ENCODE results near the gene ZIC4.

The ZIC4 gene

DNA sequence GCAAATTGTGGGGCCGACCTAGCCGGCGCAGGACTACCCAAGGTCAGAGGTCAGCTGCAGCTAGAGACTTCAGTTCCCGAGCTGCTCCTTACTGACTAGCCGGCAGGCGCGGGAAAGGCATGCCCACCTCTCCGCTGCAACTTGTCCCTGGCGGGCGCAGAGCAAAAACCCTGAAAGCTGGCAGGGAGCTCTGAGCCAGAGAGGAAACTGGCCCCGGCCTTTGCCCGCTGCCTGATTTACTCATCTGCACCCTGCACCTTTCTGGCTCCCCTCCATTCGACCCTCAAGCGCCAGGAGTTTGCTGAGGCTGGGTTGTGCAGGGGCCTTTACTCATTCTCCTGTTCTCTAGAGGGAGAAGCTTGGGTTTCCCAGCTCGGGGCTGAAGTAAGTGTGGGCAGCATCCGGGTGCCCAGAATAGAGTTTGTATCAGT is 1.5 kb downstream of the ZIC4 start:
- no peak for DNase-seq

- no peak for DNase-seq
Measured at GRCh38 chr3:147404000-147404799, 2.1 kb downstream of the ZIC4 start.

DNA sequence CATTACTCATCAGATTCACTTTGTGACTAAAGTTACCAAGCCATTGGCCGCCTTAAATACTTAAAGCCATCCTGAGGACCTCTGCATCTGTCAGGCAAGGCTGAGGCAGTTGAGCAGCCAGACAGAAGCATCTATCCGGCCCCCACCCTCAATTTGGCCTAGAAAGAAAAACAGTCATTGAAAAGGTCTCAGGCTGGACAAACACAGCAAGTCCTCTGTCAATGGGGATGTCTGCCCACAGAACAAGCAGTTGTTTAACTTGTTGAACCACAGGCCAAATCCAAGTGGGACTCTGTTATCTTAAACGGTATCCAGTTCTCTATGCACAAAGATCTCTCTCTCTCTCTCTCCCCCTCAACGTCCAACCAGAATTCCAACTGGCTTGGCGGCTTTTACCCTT is 2.8 kb downstream of the ZIC4 start:
- no peak for DNase-seq

DNA sequence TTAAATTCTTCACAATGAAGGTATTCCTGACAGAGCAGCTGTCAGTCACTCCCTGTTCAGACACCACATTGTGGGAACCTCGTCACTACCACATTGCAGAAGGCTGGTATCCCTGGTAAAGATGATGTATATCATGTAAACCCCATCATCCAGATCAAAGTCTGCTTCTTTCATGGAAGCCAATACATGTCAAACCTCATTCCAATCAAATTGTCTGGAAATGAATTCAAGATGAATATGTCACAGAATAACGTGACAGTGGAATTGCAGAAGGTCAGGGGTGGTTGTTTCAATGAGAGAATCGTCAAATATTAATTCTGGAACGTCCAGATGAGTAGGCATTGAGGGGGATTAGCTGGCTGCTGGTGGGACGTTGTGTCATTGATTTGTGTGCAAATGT is 4.2 kb downstream of the ZIC4 start:
- DNase-seq, result no peak

DNA sequence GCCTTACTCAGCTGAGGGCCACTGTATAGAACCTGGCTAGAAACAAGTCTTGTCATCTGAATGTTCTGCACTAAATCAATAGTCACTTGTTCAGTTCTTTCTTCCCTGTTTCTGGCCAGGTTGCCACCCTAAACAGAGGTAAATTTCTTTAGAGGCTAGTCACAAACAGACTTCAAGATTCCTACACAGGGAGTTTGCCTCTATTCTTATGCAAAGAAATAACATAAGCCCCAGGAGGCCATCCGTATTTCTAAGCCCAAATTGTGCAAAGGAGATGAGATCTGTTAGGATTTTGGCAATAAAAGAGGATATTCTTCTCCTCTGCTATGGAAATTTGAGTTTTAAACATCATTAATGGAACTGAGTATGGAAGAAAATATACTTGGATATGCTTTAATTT is 4.9 kb downstream of the ZIC4 start:
- no peak for DNase-seq

DNA sequence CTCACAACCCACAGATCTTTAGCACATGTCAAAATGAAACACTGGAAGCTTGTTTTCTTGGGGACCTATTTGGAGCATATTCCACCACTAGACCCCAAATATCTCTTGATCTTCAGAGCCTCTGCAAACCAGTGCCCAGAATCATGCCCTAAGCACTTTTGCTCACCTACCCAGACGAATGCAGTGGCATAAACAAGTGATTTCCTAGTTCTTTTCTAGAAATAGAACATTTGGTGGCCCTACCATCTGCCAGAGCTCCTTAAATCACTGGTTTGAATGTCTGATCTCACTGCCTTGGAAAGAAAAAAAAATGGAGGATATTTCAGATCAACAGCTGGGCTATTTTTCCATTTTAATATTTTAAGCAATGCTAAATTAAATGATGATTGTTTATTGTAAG is 5.3 kb downstream of the ZIC4 start:
- DNase-seq, result no peak

GRCh38 chr3:147400111-147400510 is 6.2 kb downstream of the ZIC4 start:
- no peak for DNase-seq

DNA sequence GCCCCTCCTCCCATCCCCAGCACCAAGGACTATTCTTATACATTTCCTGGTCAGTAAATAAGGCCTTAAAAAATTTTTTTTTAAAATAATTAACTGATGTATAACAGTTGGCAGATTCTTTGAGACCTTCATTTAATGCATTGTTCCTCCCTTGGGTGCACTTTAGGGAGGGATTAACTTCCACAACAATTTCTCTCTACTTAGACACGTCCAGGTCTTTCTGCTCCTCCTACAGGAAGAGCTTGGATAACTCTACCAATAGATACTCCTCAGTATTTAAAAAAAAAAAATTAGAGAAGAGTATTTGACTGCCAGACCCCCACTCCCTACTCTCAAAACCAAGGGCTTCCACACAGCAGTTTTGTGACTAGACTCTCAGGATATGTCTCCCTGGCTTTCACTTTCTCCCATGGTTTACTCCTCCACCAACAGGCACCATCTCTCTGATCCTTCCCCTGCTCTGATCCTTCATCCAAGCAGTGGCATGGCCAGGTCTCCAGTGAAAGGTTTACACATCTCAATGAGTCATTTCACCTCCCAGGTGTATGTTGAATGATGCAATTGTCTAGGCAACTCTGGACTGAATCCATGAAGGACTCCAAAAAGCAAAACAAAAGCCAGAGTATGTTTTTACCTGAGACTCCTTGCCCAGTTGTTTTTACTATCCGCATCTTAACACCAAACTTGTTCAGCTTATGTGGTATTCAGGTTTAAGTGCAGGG is 7.4 kb downstream of the ZIC4 start:
- no peak for DNase-seq

DNA sequence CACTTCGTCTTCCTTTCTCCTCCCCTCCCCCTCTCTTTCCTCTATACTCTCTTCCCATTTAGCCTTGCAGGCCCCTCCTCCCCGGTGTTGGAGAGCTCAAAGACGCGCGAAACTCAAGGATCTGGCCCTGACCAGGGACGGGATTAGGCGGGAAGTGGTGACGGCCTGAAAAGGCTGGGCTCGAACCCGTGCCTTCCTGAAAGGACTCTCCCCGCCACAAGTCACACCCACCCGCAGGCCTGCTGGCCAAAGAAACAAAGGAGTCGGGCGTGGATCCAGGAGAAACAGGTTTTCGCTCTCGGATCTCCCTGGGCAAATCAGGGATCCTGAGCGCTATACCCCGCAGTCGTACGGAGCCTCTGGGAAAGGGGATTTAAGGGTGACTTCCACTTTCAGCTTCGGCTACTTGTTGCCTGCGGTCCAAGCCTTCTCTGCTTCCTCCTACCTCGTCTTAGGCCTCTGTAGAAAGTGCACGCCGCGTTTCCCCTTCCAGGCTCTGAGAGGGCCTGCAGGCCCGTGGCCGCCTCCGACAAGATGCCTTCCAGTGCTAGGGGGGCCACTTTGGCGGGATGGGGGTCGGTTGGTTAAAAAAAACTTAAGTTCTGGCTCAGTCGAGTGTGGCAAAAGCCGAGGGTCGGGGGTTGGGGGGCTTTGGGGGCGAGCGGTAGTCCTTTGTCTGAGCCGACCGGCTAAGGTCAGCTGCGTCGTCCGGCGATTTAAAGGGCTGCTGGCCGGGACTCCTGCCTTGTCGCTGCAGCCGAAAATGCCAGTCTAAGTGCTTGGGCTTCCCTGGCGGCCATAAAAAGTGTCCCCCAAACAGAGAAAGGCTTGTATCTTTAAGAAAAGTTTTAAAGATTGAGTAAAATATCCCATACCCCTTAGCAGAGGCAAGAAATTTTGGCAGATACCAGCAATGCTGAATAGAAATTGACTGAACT is 8.2 kb downstream of the ZIC4 start:
- no peak for DNase-seq

- no peak for DNase-seq
Measured at GRCh38 chr3:147397155-147397874, 9.0 kb downstream of the ZIC4 start.

DNA sequence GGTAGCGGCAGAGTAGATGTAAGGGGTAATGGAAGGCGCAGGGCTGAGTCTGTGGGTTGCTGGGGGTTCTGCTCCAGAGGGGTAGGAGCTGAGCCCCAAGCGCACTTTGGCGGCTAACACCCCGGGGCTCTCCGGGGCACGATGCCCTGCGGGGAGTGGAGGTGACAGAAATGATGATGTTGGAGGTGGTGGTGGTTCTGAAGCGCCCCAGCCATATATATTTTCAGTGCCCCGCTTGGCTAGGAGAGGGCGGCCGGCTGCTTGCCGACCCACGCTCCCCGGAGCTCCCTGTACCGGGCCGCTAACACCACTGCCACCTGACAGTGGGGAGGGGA is 9.7 kb downstream of the ZIC4 start:
- DNase-seq, result no peak

DNA sequence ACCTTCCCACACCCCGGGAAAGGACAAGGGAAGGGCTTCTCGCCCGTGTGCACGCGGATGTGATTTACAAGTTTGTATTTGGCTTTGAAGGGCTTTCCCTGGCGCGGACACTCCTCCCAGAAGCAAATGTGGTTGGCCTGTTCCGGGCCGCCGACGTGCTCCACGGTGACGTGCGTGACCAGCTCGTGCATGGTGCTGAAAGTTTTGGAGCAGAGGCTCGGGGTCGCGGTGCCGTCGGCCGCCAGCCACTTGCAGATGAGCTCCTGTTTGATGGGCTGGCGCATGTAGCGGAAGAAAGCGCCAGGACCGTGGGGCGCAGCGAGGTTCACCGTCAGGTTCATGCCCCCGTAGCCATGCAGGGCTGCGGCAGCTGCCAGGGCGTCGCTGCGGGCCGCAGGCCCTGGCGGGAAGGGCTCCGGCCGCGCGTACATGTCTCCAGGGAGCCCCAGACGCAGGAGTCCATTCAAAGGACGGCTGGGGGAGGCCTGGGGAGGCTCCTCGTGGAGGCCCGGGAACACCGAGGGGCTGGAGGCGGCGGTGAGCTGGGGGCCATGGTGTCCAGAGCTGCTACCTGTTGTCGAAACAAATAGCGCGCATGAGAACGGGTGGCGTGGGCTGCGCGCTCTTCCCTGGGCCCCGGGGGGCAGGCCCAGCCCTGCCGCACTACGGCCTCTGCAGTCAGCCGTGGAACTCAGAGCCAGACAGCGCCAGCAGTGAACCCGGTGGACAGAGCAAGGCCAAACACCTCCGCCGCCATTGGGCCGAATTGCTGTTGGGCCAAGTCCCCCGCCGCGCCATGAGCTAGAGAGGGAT is 10.2 kb downstream of the ZIC4 start:
- no peak for DNase-seq

DNA sequence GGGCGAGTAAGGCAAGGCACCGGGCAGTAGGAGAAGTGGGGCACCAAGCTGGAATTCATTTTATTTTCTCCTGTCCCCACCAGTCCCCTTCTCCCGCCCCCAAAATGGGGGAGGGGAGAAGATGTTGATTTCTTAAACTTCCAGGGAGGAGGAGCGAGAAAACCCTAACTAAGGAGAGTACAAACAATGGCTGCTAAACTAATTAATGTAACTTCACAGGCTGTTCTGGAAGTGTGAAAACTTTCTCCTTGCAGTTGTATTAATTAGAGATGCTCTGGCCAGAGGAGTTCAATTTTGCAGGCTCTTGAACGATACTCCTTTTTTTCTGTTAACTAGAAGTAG is 11.5 kb downstream of the ZIC4 start:
- no peak for DNase-seq

DNA sequence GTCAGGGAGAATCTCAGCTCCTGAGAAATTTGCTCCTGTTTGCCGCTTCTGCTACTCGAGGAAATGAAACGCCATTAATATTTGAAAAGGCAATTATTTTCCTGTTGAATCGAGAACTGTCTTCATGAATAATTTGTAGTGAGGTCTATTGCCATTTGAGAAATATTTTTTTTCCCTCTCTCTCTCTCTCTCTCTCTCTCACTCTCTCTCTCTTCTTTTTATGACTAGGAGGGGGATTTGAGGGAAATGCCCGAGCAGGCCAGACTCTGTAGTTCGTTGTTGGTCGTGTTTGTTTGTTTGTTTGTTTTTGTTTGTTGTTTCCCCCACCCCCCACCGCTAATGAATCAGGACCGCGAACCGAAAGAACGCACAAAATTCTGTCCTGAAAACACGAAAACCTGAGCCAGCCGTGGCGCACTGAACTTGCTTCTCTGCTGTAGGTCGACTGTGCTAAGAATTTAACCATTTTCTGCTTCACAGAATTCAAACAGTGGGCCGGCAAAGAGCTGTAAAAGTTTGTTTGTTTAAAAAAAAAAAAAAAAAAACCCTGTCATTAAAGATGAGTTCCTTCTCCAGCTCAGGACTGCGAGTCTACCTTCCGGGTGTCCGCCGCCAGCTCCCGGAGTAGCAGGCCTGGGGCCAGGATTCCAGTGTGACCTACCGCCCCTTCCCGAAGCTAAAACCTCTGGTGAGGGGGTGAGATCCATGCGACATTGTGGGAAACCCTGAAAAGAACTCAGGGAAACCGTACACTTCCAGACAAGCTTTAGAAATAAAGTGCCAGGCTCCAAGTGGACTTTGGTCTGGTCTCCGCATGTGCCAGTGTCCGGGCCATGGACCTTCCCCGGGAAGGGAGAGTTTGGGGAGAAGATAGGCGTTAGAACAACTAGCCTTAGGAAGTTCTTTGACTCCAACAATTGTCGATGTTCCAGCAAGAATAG is 12.1 kb downstream of the ZIC4 start:
- no peak for DNase-seq

- DNase-seq, result no peak
Measured at GRCh38 chr3:147393261-147393942, 12.9 kb downstream of the ZIC4 start.

DNA sequence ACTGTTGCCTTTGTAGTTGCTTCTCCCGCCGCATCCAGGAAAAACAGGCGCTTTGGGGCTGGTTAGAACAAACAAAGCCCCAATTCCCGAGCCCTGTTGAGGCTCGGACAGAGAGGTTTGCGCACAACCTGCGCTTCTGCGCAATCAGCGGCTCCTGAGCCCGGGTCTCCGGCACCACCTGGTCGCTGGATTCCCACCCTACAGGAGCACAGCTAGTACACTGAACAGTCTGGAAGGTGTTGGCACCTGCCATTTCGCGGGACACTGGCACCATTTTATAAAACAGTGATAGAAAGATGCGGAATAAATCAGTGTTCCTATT is 13.8 kb downstream of the ZIC4 start:
- no peak for DNase-seq

DNA sequence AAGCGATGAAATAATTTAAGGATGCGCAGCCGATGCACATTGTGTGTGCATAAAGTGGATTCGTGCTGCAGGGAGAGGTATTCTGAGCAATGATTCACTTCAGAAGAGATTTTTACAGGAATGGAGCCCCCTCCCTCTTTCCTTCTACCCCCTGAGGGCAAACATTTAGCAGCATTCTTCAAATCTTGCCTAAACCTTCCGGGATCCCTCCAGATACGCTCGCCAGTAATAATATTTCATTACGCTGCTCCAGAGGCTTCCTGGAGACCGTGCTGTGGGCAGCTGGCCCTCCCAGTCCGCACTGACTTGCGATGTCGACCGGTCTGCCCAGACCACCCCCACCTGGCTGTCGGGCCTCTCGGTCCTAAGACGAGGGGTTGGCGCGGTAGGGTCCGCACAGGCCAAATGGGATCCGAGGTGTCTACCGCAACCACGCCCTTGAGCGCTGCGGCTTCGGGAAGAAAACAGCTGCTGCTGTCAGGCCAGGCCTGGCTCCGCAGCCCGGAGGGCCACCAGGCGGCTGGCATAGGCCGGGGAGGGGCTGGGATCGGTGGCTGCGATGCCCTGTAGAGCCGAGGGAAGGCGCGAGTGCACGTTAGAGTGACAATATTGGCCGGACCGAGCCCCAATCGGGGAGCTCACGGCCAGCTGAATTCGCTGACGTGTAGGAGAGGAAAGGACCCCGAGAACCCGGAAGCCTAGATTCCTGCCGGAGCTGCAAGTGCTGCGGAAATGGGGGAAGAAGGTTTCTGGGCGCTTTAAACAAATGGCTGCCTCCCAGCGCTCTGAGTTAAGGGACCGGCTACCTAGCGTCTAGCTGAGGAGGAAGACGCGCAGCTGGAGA is 14.3 kb downstream of the ZIC4 start:
- DNase-seq, result no peak

DNA sequence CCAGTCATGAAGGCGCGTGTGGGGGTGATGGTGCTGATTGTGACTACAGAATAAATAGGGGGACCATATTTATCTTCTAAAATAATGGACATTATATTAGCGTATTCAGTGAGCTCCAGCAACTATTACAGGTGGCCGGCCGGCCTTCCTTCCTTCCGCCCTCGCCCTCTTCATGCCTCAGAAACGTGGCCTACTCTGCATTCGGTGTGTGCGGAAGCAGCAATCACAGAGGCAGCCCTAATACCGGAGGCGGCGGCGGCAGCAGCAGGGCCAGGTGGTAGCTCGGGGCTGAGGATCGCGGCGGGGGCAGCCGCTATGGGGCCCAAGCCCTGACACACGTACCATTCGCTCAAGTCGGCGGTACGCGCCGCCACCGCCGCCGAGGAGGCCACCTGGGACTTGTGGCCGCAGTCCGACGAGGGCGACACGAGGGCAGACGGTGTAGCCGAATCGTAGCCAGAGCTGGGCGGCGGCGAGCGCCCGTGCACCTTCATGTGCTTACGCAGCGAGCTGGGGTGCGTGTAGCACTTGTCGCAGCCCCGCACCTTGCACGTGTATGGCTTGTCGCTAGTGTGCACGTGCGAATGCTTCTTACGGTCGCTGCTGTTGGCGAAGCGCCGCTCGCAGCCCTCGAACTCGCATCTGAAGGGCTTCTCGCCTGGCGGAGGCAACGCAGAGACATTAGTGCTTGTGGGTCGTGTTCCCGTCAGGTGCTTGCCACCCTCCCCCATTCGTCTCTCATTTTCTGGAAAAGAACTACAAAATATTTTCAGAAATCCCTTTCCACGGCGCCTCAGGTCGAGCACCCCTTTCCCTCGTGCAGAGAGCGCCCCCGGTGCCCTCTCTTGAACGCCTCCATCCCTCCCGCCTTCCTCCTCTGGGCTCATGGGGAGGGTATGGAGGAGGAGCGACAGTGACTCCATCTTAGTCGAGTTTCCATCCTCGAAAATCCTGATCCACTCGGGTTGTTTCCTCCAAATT is 15.5 kb downstream of the ZIC4 start:
- no peak for DNase-seq

All from activated CD4-positive, alpha-beta T cell treated with anti-CD3 and anti-CD28 coated beads for 48 hours (primary cell).